HG03045 (cell line): ENCODE data around the gene TNK1.

ENCODE experiments used
- ATAC-seq: cut with Tn5 transposase; IDR thresholded peaks from one replicate; pipeline ENCODE4 v1.9.1; 2021; ENCODE audit warnings: mild to moderate bottlenecking, moderate library complexity; ENCODE audit not compliant: unreplicated experiment

The TNK1 gene

DNA sequence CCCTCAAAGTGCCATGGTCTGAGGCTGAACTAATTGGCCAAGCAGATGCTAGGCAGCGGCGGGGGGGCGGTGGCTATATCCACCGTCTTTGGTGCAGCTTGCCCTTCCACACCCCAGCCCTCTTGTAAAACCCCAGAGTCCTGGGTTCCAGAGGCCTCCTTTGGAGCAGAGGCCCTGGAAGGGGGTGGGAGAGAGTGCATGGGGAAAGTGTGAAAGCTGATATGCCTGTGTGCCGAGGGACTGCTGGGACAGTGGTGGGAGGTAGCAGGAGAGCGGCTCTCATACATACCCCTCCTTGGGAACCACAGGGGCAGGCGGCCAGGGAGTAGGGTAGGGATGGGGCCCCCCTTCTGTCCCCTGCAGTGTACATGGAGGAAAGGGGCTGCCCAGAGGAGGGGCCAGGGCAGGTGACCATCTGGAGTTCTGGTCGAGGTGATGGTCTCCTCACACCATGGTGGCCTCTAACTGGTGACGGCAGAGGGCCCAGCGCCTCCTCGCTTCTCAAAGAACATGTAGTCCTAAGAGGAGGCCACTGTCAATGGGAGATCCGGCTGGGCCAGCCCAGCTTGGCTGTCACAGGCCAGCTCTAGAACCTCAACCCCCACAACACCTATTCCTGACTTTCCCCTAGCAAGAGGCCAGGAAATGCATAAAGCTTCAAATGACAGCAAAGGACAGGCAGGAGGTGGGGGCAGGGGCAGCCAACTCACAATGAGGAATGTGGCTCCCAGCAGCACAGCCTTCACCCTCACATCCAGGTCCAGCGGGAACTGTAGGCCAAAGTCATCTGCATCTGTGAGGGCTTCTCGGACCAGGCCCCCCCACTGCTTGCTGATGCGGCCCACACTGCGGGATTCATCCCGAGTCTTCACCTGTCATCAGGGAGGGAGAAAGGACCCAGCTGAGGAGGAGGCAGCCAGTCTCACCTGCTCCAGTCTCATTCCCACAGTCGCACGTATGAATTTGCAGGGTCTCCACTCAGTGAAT, 9.3 kb downstream of the TNK1 start:
- no peak for ATAC-seq

DNA sequence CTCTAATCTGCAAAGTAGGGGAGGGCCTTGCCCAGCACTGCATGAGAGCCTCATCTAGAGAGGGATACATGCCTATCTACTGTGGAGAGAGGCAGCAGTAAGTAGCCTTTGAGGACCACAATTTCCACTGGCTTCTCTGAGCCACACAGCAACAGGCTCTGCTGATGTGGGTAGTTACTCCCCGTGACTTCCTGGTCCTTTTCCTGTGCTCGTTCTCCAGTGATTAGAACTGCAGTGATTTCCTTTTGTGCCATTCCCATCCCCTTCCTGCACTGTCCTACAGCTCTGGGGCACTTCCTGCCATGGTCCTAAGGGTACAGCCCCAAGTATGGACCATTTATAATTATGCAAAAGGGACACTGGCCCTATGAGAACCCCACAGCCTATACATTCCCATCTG, 10.4 kb downstream of the TNK1 start:
- ATAC-seq, result no peak

DNA sequence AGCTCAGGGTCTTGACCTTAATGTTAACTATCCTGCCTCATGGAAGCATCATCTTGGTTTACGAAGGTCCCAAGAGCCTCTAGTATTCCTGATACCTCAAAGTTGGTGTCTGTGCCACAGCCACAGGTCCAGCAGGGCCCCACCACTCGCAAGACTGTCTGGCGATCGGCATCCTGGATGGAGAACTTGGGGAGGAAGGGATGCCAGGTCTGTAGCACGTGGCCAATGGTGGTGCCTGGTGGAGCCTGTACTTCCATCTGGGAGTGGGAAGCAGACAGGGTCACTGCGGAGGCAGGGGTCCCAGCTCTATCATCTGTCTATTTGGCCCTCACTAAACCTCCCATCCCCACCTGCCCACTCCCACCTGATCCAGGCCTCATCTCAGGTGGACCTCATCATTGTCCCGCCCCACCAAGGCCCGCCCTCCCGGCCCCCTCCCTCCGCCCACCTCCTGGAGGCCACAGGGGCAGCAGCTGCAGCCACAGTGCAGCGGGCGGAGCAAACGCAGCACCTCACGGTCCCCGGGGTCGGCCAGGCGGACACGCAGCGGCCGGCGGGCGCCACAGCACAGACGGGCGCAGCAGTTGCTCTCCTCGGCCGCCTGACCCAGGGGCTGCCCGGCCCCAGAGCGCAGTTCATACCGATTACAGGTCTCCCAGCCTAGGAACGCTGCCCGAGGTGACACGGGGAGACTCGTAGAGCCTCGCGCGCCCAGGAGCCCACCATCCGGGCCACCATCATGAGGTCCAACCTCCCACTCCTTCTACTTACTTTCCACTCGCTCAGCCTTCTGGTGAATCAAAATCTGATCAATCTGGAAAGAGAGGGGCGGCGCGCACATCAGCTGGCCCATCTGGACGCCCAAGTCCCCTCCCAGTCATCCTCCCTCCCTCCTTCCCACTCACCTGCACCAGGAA, 12.1 kb downstream of the TNK1 start:
- ATAC-seq, result no peak

DNA sequence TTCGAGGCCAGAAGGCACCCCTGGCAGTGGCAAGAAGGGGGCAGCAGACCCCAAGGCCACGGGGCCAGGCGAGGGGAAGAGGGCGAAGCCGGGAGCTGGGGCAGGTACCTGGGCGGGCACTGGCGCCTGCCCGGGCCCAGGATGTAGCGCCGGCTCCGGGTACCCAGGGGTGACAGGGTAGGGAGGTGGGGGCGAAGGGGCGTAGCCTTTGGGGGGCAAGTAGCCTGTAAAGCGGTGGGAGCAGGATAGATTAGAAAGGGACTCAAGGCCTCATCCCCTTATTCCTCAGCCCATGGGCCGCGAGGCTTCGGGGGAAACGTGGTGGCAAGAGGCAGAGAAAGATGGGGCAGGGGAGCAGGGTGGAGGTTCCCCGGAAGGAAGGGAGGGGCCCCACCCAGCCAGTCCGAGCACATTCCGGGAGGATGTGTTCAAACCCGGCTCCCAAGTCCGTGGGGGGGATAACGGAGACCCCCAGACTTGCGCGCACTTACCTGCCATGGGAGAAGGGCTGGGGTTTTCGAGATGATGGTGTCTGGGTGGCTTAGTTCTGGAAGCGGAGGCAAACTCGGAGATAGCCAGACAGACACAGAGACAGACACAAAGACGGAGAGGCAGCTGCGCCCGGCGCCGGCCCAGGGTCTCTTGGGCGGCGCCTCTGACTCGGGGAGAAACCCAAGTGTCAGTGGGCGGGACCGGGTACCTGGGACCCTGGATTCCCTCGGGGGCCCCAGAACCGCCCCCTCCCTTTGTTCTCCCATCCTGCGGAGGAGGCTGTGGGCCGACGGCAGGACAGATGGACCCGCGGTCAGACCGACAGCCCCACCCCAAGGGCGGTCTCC, 12.9 kb downstream of the TNK1 start:
- ATAC-seq, result peak; percentile 54

DNA sequence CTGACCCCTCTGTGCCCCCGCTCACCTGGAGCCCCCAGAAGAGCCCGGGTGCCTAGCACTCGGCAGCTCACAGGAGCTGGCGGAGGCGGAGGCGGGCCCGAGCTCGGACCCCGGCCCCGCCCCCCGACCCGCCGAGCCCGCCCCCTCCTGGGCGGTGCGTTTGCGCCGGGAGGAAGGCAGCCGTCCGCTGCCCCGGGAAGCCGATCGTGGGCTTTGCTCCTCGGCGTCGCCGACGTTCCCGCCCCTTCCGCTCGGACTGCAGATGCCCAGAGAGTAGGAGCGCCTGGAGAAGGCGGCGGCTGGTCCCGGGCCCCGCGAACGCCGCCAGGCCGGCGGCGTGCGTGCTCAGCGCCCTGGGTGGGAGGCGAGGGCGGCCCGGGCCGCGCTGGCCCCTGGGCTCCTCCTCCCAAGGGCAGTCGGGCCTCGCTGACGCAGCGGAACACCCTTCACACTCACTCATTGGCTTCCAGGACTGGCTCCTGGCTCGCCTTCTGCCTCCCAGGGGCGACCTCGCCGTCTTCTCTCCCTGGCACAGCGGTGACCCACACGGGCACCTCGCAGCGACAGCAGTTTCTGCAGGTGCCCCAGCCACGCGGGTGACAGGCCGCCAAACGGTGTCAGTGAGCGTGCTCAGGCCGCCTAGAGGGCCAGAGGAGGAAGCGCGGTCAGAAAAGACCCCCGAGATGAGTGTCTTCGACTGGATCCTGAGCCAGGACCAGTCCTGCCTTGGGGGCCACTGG, 13.7 kb downstream of the TNK1 start, which contains the start of gene PLSCR3:
Gene PLSCR3 (minus strand): TSS at position 74 of the 740 bp plus-strand sequence. CDS start 415 bp downstream, outside the sequence.
- peak; percentile 71 for ATAC-seq

DNA sequence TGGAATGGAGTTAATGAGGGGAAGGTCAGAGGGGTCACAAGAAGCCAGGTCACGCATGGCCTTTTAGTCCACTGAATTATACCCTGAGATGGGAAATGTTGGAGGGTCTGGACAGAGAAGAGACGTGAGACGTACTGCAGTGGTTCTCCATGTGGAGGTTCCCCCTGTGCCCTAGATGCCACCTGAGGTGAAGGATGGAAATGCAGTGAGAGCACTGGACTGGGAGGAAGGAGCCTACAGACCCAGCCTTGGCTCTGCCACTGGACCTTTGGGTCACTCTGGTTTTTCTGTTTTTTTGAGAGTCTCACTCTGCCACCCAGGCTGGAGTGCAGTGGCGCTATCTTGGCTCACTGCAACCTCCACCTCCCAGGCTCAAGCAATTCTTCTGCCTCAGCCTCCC, 15.3 kb downstream of the TNK1 start:
- no peak for ATAC-seq

DNA sequence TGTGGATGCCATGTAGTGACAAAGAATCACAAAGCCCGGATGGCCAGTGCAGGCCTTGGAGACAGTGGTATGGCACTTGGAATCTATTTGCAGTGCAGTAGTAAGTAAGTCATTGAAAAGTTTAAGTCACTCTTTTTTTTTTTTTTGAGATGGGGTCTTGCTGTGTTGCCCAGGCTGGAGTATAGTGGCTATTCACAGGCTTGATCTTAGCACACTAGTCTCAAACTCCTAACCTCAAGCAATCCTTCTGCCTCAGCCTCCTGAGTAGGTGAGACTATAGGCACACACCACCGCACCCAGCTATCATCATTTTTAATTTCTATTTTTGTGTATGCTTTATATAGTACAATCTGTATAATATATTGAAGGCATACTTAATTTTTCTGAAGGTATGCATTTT, 17.7 kb downstream of the TNK1 start:
- ATAC-seq, result no peak

DNA sequence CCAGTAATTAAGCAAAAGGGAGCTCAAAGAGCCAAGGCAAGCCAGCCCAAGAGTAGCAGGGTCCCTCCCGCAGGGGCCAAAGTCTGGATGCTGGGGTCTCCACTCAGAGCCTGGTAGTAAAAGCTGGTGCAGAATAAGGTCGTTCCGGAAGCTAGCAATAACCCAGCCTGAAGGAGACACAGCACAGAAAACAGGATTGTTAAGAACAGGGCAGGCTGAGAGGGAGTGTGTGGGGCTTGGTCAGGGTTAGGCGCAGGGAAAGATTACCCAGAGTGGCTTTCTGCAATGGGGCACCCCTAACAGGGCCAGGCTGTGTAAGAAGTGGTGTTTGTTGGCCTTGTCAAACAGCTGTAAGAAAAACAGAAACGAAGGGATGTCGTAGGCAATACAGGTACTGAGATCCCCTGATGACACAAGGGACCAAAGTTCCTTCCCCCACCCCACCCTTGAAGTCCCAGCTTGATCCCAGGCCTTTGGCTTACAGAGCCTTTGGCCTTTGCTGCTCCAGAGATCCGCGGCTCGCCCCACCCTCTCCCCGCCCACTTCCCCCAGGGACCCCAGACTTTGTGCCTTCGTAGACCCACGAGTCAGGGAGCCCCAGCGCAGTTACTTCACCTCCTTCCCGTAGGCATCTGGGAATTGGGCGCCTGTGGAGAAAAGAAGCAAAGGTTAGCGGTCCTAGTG, 22.3 kb downstream of the TNK1 start:
- no peak for ATAC-seq

DNA sequence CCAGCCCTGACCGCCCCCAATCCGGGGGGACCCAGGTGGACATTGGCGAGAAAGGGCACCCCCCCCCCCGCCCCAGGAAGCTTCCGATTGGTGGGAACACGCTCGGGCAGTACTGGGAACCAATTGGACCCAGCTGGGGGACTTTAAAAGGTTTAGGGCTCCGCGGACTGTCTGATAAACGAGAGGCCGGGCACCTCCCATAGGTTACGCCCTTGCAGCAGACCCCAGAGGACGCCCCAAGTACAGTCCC, 22.8 kb downstream of the TNK1 start:
- ATAC-seq, result no peak

DNA sequence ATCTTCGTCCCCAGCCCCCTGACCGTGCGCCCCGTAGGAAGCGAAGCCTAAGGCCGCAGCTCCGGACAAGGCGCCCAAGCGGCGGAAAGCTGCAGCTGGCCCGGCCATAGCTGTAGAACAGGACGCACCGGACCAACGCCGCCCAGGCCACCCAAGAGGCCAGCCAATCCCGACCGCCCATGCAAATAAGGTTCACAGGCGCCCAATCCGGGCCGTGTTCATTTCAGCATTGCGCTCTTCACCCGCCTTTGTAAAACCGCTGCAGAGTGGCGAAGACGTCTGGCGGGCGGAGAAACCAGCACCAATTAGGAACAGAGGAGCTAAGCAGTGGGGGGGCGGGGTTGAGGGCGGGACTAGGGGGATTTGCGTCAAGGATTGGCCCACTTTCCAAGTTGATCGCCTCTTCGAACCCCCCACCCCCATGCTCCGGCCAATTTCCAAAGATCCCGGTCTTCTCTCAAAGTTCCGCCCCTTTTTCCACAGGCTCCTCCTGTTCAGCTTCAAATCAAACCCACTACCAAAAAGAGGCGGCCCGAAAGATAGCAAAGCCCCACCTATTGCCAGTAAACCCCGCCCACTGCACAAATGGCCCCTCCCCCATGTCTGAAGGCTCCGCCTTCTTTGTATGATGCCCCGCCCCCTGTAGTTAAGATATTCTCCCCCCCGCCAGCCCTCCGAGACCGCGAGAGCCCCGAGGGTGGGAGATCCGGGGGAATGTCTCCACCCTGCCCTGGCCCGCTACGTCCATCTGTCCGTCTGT, 23.3 kb downstream of the TNK1 start, which contains the start of gene TMEM256:
Gene TMEM256 (minus strand): TSS at position 121 of the 760 bp plus-strand sequence. CDS start 13 bp downstream, at position 108.
- ATAC-seq, result peak; percentile 93

DNA sequence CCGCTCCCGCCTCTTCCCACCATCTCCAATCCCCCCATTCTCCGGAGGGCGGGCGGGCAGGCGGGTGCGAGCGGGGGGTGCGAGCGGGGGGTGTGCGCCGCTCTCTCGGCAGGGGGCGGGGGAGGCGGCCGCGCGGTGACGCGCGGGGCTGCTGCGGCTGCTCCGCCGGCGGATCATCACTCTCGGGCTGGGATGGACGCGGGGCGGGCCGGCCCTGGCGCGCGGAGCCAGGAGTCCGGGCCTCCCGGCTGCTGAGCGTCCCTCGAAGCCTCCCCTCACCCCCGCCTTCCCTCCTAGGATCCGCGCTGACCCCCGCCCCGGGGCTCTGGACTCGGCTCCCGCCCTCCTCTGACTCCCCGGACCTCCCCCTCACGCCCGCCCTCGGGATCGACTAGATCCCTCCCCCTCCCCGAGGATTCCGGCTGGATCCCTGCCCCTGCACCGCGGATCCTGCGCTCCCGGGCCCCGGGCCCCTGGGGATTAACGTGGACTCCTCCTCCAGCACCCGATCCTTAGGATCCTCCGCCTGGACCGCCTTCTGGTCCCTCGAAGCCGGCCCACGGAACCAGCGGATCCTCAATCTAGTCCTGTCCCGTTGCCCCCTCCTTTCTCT, 24.0 kb downstream of the TNK1 start:
- no peak for ATAC-seq

DNA sequence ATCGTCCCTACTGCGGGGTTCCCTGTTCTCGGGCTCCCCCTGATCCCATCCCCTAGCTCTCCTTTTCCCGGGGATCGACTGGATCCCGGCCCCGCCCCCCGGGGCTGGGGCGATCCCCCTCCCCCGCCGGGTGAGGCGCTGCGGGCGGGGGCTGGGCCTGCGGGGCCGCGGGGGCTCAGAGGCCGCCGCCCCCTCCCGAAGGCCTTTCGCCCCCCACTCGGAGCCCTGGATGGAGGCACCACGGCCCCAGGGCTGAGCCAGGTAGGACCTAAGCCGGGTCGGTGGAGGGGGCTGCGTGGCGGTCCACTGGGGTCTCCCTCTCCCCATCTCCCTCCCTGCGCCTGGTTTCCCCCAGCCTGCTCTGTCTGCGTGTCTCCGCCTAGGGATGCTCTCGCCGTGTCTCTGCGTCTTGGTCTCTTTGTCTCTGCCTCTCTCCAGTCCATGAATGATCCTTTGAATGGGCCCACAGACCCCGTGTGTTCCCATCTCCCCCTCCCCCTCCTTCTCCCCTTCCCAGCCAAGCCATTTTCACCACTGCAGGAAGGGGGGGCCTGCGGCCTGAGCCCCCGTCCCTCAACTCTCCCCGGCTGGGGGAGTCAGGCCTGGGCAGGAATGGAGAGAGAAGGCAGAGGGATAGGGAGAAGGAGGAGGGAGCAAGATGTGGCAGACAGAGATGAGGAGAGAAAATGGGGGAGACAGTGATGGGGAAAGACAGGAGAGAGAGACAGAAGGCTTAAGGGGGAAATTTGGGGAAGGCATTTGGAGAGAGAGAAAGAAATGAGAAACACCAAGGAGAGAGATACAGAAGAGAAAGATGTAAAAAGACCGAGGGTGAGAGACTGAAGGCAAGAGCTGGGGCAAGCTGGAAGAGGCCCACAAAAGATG, 24.7 kb downstream of the TNK1 start:
- no peak for ATAC-seq

DNA sequence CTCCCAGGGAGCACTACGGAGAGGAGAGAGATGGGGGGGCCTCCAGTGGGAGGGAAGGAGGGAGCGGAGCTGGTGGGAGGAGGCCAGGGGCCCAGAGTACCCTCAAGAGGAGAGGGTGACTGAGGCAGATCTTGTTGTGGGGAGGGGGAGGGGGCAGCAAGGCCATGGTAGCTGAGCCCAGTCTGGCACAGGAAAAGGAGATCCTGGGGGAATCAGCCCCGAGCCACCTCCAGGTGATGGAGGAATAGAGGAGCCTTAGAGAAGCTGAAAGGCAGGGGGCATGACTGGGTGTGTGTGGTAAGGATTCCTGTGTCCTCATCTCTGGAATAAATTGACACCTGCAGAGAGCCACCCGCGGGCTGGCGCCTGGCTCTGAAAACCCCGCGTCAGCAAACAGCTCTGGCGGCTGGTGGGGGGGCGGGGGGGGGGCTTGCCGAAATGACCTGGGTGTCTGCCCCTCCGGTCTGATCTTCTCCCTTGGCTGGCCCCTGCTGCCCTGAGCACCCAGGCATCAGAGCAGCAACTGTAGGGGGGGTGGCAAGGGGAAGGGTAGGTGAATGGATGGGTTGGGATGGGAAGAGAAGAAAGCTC, 25.4 kb downstream of the TNK1 start:
- ATAC-seq, result no peak

DNA sequence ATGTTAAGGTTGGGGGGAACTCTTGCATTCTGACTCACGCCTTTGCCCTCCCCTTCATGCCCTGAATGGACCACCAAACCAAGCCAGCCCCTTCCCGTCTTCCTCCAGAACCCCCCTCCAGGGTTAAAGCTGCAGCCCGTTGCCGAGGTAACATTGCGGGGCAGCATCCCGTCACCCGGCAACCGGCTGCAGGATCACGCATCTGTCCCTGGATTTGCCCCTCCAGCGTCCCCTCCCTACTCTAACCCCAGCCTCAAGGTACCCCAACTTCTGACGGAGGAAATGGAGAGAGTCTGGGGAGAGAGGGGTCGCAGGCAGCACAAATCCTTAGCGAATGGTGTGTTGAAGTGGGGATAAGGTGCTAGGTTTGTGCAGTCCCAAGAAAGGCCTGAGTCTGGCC, 26.2 kb downstream of the TNK1 start:
- ATAC-seq, result no peak

DNA sequence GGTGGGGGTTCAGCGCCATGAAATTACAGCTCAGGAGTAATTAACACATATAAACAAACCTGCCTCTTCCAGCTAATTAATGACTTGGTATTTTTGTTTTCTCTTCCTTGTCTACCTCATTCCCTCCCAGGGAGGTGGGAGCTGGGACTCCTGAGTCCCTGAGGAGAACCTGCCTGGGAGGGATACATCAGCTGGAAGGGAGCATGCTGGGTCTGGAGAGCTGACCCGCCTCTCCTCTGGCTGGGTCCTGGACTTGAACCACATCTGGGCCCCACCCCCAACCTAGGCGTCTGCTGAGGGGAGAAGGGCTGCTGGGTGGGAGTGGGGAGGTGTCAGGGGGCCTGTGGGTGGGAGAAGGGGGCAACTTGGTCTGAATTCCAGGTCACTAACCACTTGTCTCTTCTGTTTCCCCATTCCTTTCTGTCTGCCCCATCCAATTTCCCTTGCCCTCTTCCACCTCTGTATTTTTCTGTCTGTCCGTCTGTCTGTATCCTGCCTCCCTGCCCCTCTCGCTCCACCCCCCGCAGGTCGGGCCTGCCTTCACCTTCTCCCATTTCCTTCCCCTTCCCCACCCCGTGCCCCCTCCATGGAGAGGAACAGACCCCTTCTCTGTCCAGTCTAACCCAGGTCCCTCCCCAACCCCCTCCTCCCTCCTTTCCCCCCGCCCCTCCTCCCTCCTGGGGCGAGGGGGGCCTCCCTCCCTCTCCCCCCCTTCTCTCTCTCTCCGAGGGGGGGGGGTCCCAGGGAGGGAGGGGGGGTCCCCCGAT, 26.8 kb downstream of the TNK1 start, which contains the start of gene NLGN2:
Gene NLGN2 (plus strand): TSS at position 361 of the 767 bp plus-strand sequence. CDS start 411 bp downstream, outside the sequence.
- ATAC-seq, result no peak

DNA sequence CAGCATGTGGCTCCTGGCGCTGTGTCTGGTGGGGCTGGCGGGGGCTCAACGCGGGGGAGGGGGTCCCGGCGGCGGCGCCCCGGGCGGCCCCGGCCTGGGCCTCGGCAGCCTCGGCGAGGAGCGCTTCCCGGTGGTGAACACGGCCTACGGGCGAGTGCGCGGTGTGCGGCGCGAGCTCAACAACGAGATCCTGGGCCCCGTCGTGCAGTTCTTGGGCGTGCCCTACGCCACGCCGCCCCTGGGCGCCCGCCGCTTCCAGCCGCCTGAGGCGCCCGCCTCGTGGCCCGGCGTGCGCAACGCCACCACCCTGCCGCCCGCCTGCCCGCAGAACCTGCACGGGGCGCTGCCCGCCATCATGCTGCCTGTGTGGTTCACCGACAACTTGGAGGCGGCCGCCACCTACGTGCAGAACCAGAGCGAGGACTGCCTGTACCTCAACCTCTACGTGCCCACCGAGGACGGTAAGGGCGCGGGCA, 27.4 kb downstream of the TNK1 start:
- no peak for ATAC-seq
